Measurements from ENCODE around the gene PRKD2. TPM values are rescaled to one million over a fixed set of nuclear protein-coding genes. Genes with fewer than 3 reads are reported as not detected.

Gene PRKD2
- polyA plus RNA-seq, 3 donors: 6.5 to 46.9 (median 8.1) TPM

DNA sequence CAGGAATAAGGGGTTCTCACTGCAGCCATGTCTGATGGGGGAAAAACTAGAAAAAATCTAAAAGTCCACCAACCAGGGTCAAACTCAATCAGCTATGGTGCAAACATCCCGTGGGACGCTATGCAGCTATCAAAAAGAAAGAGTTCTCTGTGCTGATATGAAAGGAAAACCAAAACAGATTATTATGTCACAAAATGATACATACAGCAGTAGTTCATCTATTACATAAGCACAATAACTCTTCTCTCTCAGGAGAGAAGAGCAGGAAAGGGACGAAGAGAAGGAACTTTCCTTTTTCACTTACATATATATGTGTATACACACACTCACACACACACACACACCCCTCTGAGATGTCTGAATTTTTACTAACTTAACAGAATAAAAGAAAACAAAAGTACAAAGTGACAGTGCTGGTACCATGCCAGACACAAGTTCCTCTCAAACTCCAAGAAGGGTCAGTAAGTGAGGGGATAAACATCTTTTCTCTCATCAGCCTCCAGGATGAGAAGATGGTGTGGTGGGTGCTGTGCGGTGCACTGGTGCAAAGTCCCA, 26.1 kb upstream of the PRKD2 start:
- no peak for DNase-seq
- H3K4me2 ChIP-seq (replicated peaks; ENCODE audit: extremely low read depth, low read length, poor library complexity, severe bottlenecking): peak overlapping the region; percentile 19
- H3K27ac Mint-ChIP-seq: peak overlapping the region in 5 of 7 donors; percentile 13 to 70 (median 63)

DNA sequence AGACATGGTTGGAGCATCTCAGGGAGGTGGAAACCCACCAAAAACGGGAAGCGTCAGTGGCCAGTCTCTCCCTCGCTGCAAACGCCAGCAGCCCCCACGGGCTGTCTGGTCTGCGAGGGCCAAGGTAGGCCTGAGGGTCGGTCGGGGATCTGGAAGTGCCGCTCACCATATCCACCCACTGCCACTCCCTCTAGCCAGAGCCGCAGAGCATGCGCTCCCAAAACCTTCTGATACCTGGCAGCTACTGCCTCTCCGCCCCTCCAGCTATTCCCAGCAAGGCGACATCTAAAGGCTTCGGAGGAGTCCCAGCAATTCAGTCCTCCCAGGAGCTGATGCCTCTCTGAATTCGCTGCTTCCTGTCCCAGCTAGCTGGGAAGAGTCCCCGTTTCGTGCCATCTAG, 24.5 kb upstream of the PRKD2 start:
- TF ChIP-seq, protein P1, sequence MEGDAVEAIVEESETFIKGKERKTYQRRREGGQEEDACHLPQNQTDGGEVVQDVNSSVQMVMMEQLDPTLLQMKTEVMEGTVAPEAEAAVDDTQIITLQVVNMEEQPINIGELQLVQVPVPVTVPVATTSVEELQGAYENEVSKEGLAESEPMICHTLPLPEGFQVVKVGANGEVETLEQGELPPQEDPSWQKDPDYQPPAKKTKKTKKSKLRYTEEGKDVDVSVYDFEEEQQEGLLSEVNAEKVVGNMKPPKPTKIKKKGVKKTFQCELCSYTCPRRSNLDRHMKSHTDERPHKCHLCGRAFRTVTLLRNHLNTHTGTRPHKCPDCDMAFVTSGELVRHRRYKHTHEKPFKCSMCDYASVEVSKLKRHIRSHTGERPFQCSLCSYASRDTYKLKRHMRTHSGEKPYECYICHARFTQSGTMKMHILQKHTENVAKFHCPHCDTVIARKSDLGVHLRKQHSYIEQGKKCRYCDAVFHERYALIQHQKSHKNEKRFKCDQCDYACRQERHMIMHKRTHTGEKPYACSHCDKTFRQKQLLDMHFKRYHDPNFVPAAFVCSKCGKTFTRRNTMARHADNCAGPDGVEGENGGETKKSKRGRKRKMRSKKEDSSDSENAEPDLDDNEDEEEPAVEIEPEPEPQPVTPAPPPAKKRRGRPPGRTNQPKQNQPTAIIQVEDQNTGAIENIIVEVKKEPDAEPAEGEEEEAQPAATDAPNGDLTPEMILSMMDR (IDR thresholded peaks at IDR 0.05): no peak
- peaks cover 96% of the 10 kb centered on the region for H3K79me2 ChIP-seq (ENCODE audit: insufficient read depth, low read length)
- no peak for DNase-seq
- H3K4me3 ChIP-seq (replicated peaks in 1 of 3; ENCODE audit: low read depth in 2 of 3, low read length in 3 of 3): no peak overlapping the region
- Mint-ChIP-seq H3K36me3 (peaks cover 53 to 66% of the 10 kb centered on the region in 2 donors), H3K27me3 (ENCODE audit: low read depth in 3 of 3) (peaks cover 1 to 4% (median 1%) of the 10 kb centered on the region in 3 donors), H3K9me3 (no peaks in the 10 kb centered on the region), H3K4me3 (no peak overlapping the region), H3K27ac (peak overlapping the region in 2 of 7 donors; percentile 25 to 42), H3K4me1 (peaks cover 63% of the 10 kb centered on the region)
- H4K20me1 ChIP-seq (ENCODE audit: insufficient read depth, low read length): peaks cover 87% of the 10 kb centered on the region
- peak overlapping the region; percentile 3 for H3K4me2 ChIP-seq (replicated peaks; ENCODE audit: extremely low read depth, low read length, poor library complexity, severe bottlenecking)
- H3K36me3 ChIP-seq (replicated peaks in 1 of 2; ENCODE audit: control insufficient read depth in 1 of 2, insufficient read depth in 2 of 2, low read length in 2 of 2): peaks cover 37 to 58% of the 10 kb centered on the region in 2 donors
- 89% methylated on average over 12 of the region's 17 CpGs for WGBS (ENCODE audit: insufficient coverage)
- H3K9ac ChIP-seq (ENCODE audit: insufficient read depth, low read length, poor library complexity, severe bottlenecking): no peak overlapping the region
- H3K9me3 ChIP-seq (replicated peaks in 1 of 2; ENCODE audit: control insufficient read depth in 1 of 2, insufficient read depth in 1 of 2, low read length in 2 of 2): no peaks in the 10 kb centered on the region
- H2AFZ ChIP-seq (ENCODE audit: insufficient read depth, low read depth, low read length, poor library complexity, severe bottlenecking): no peak overlapping the region
- H3K27me3 ChIP-seq (ENCODE audit: control insufficient read depth in 2 of 2, insufficient read depth in 2 of 2, low read length in 2 of 2): no peaks in the 10 kb centered on the region
- intact Hi-C loops (cut with micrococcal nuclease): loop anchor here in 1 of 2 donors (10.0 kb wide), 1 partner anchor 217 kb away; no protein-coding TSS in a partner anchor
- H3K27ac ChIP-seq (ENCODE audit: low read depth in 1 of 2, low read length in 2 of 2): peak overlapping the region in 1 of 2 donors; percentile 41
- H3K4me1 ChIP-seq (ENCODE audit: control insufficient read depth in 1 of 2, insufficient read depth in 2 of 2, low read length in 2 of 2): peaks cover 42 to 56% of the 10 kb centered on the region in 2 donors

More for the DNA sequence above, 26.1 kb upstream of the PRKD2 start:
- Mint-ChIP-seq H3K4me1 (peaks cover 59% of the 10 kb centered on the region), H3K4me3 (no peak overlapping the region), H3K9me3 (no peaks in the 10 kb centered on the region), H3K36me3 (peaks cover 38 to 50% of the 10 kb centered on the region in 2 donors), H3K27me3 (ENCODE audit: low read depth in 3 of 3) (peaks cover 0 to 1% (median 1%) of the 10 kb centered on the region in 3 donors)
- intact Hi-C loops (cut with micrococcal nuclease): loop anchor here in 1 of 2 donors (10.0 kb wide), 1 partner anchor 218 kb away; no protein-coding TSS in a partner anchor
- TF ChIP-seq, protein P1 (IDR thresholded peaks at IDR 0.05): no peak
- H3K27ac ChIP-seq (ENCODE audit: low read depth in 1 of 2, low read length in 2 of 2): peak overlapping the region in 1 of 2 donors; percentile 30
- H3K9me3 ChIP-seq (replicated peaks in 1 of 2; ENCODE audit: control insufficient read depth in 1 of 2, insufficient read depth in 1 of 2, low read length in 2 of 2): no peaks in the 10 kb centered on the region
- no peak overlapping the region for H3K9ac ChIP-seq (ENCODE audit: insufficient read depth, low read length, poor library complexity, severe bottlenecking)
- peaks cover 89% of the 10 kb centered on the region for H3K79me2 ChIP-seq (ENCODE audit: insufficient read depth, low read length)
- H2AFZ ChIP-seq (ENCODE audit: insufficient read depth, low read depth, low read length, poor library complexity, severe bottlenecking): no peak overlapping the region
- peaks cover 22 to 43% of the 10 kb centered on the region in 2 donors for H3K36me3 ChIP-seq (replicated peaks in 1 of 2; ENCODE audit: control insufficient read depth in 1 of 2, insufficient read depth in 2 of 2, low read length in 2 of 2)
- no peaks in the 10 kb centered on the region for H3K27me3 ChIP-seq (ENCODE audit: control insufficient read depth in 2 of 2, insufficient read depth in 2 of 2, low read length in 2 of 2)
- H3K4me1 ChIP-seq (ENCODE audit: control insufficient read depth in 1 of 2, insufficient read depth in 2 of 2, low read length in 2 of 2): peaks cover 43 to 56% of the 10 kb centered on the region in 2 donors
- H4K20me1 ChIP-seq (ENCODE audit: insufficient read depth, low read length): peaks cover 81% of the 10 kb centered on the region
- peak overlapping the region in 1 of 3 experiments; percentile 21 for H3K4me3 ChIP-seq (replicated peaks in 1 of 3; ENCODE audit: low read depth in 2 of 3, low read length in 3 of 3)
- no CpG with 5 or more reads among the region's 4 CpGs for WGBS (ENCODE audit: insufficient coverage)
